K562 (cell line): ENCODE data around the gene DDAH2. TPM values are rescaled to one million over a fixed set of nuclear protein-coding genes. Genes with fewer than 3 reads are reported as not detected.

Experiments
- ARID1B ChIP-seq: fragments of 450-650 bp; IDR thresholded peaks from 2 replicates; pipeline ENCODE4 v1.6.1; 2016; ENCODE audit warnings: antibody characterized with exemption, mild to moderate bottlenecking, inconsistent platforms
- DEAF1 ChIP-seq: fragments of 450-650 bp; formaldehyde crosslinking; IDR thresholded peaks from 2 replicates; pipeline ENCODE4 v1.4.0; 2020; ENCODE audit warnings: mild to moderate bottlenecking, moderate library complexity
- EP300 ChIP-seq: IDR thresholded peaks from 2 replicates; pipeline ENCODE4 v1.6.1; 2012; ENCODE audit warnings: low read length, improper control_type of control experiment
- FOXA1 ChIP-seq: fragments of 450-650 bp; IDR thresholded peaks from 2 replicates; pipeline ENCODE4 v1.6.1; 2016; ENCODE audit warnings: mild to moderate bottlenecking, borderline replicate concordance
- HEY1 ChIP-seq: fragments of 250-450 bp; sonication (Bioruptor Pico); IDR thresholded peaks from 2 replicates; pipeline ENCODE4 v1.5.0; 2020; ENCODE audit warnings: mild to moderate bottlenecking, moderate library complexity, borderline replicate concordance
- LEF1 ChIP-seq: fragments of 450-650 bp; IDR thresholded peaks from 2 replicates; pipeline ENCODE4 v1.6.1; 2016; ENCODE audit warnings: mild to moderate bottlenecking
- MXI1 ChIP-seq: IDR thresholded peaks from 2 replicates; pipeline ENCODE4 v1.6.1; 2011; ENCODE audit warnings: low read depth, mild to moderate bottlenecking, improper control_type of control experiment, low read length
- SIRT6 ChIP-seq: IDR thresholded peaks from one replicate; pipeline ENCODE4 v1.6.1; 2012; ENCODE audit warnings: low read depth, mild to moderate bottlenecking, control low read depth, inconsistent platforms, low read length, moderate library complexity
- SMAD1 ChIP-seq: fragments of 150-350 bp; IDR thresholded peaks from 2 replicates; pipeline ENCODE4 v1.6.1; 2014; ENCODE audit warnings: low read length, low read depth; ENCODE audit not compliant: partially characterized antibody
- SRF ChIP-seq, 2 experiments: fragments of 250-450, 450-650 bp in 1 of 2; sonication (Bioruptor Pico) in 1 of 2; sonication (generic) in 1 of 2; formaldehyde crosslinking; IDR thresholded peaks; 2 replicates each; pipeline versions ENCODE4 v1.5.0 to v1.5.1; 2020 to 2022; ENCODE audit warnings: mild to moderate bottlenecking in 1 of 2, missing genetic modification reagents in 1 of 2
- STAT5A ChIP-seq: IDR thresholded peaks from 2 replicates; pipeline ENCODE4 v1.6.1; 2012; ENCODE audit warnings: low read length, inconsistent platforms, borderline replicate concordance
- THRA ChIP-seq: fragments of 450-650 bp; IDR thresholded peaks from 2 replicates; pipeline ENCODE4 v1.6.1; 2017; ENCODE audit warnings: mild to moderate bottlenecking, moderate library complexity
- ZNF407 ChIP-seq: fragments of 450-650 bp; IDR thresholded peaks from 2 replicates; pipeline ENCODE4 v1.6.1; 2016; ENCODE audit warnings: low read depth
- ZNF785 ChIP-seq: fragments of 250-450 bp; sonication (Bioruptor Pico); IDR thresholded peaks from 2 replicates; pipeline ENCODE4 v1.4.0; 2020; ENCODE audit warnings: mild to moderate bottlenecking
- ZSCAN32 ChIP-seq: fragments of 450-650 bp; formaldehyde crosslinking; IDR thresholded peaks from 2 replicates; pipeline ENCODE4 v1.4.0; 2020; ENCODE audit warnings: mild to moderate bottlenecking, moderate library complexity
- polyA plus RNA-seq, 8 experiments: library from polyadenylated mRNA; depleted of rRNA in 4 of 8; stranded (reverse) in 5 of 8; unstranded in 3 of 8; fragments of >200 nt; fragmentation: Nextera tagmentation in 2 of 8; fragmentation: Illumina TruSeq in 1 of 8; extraction: Ambion mirVana in 2 of 8; extraction: Trizol in 1 of 8; gene quantifications; 2 replicates each; pipeline versions ENCODE4 v1.2.1 to v1.2.3, GENCODE V29; 2011 to 2014; ENCODE audit warnings: inconsistent platforms in 1 of 8, missing spikeins in 1 of 8
- total RNA-seq, 7 experiments: library from RNA; depleted of rRNA in 6 of 7; stranded (reverse); fragments of >200 nt in 6 of 7; fragmentation: Illumina TruSeq in 2 of 7; extraction: Trizol in 2 of 7; gene quantifications; 2 replicates each; pipeline versions ENCODE4 v1.2.1 to v1.2.3, GENCODE V29; 2011 to 2021; ENCODE audit warnings: low replicate concordance in 1 of 7
- TF ChIP-seq, protein P1 (sequence below): conservative IDR thresholded peaks from 2 replicates; pipeline ENCODE4 v1.6.1; 2011; ENCODE audit warnings: low read depth, mild to moderate bottlenecking, low read length; ENCODE audit not compliant: control insufficient read depth

DDAH2 gene
- total and polyA plus RNA-seq, 9 of the 15 experiments (the other 6 are each of a cell fraction or from before 2014, with no cell fraction given), result 1.8 to 45.4 (median 21.4) TPM

- TF ChIP-seq STAT5A (no peak), ZSCAN32 (CRISPR knock-in tag) (no peak), SMAD1 (no peak), HEY1 (CRISPR knock-in tag) (no peak), DEAF1 (CRISPR knock-in tag) (0 out of 2 replicates have a peak, but pooled peaks have one; percentile 11), ARID1B (peak; percentile 91), SRF (CRISPR knock-in tag; IDR thresholded peaks at IDR 0.05) (no peak; a peak in 1 of 4 replicates), LEF1 (no peak), ZNF407 (no peak), MXI1 (no peak), FOXA1 (no peak), SIRT6 (no peak), ZNF785 (CRISPR knock-in tag) (no peak), EP300 (peak; percentile 59; the same call in 1 of the 2 replicates), THRA (no peak)
- TF ChIP-seq, protein P1, sequence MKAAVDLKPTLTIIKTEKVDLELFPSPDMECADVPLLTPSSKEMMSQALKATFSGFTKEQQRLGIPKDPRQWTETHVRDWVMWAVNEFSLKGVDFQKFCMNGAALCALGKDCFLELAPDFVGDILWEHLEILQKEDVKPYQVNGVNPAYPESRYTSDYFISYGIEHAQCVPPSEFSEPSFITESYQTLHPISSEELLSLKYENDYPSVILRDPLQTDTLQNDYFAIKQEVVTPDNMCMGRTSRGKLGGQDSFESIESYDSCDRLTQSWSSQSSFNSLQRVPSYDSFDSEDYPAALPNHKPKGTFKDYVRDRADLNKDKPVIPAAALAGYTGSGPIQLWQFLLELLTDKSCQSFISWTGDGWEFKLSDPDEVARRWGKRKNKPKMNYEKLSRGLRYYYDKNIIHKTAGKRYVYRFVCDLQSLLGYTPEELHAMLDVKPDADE, result no peak
These were observed 42.6 kb downstream of the DDAH2 start (continued) for GRCh38 chr6:31686483-31686882.
